Lower leg skin (tissue), 4 donors: ENCODE data around the gene USP17L21. TPM values are rescaled to one million over a fixed set of nuclear protein-coding genes. Genes with fewer than 3 reads are reported as not detected.
"Not testable (repeated sequence)": the region's sequence is repeated elsewhere in the genome, so short reads cannot be mapped to it uniquely, and the experiment has no call there.

Source experiments
- DNase-seq, 2 donors: peaks; one replicate each; pipeline ENCODE4 v3.0.0-alpha.2; 2019; ENCODE audit warnings: low spot score in 2 of 2
- H3K4me3 ChIP-seq: fragments of 200-600 bp; sonication (generic); 2 replicates; pipeline ENCODE4 v1.5.1; 2017; ENCODE audit warnings: mild to moderate bottlenecking, low read depth; ENCODE audit not compliant: poor library complexity, severe bottlenecking
- WGBS, 2 donors: methylation state at CpG; one replicate each; pipeline ENCODE4 v1.1.5; 2018; 5-methylcytosine and 5-hydroxymethylcytosine counted together
- intact Hi-C: fragments of 100-400 bp; cut with DNase I; formaldehyde crosslinking; loops from one replicate; pipeline ENCODE4 v1.15.0; 2023; ENCODE audit warnings: low total_unique reads
- total RNA-seq, 4 donors: library from RNA; depleted of rRNA; stranded (reverse); fragments of >200 nt; gene quantifications; one replicate each; pipeline ENCODE4 v1.1.0, GENCODE V29; 2016

The USP17L21 gene, protein sequence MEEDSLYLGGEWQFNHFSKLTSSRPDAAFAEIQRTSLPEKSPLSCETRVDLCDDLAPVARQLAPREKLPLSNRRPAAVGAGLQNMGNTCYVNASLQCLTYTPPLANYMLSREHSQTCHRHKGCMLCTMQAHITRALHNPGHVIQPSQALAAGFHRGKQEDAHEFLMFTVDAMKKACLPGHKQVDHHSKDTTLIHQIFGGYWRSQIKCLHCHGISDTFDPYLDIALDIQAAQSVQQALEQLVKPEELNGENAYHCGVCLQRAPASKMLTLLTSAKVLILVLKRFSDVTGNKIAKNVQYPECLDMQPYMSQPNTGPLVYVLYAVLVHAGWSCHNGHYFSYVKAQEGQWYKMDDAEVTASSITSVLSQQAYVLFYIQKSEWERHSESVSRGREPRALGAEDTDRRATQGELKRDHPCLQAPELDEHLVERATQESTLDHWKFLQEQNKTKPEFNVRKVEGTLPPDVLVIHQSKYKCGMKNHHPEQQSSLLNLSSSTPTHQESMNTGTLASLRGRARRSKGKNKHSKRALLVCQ
- total RNA-seq = not detected

DNA sequence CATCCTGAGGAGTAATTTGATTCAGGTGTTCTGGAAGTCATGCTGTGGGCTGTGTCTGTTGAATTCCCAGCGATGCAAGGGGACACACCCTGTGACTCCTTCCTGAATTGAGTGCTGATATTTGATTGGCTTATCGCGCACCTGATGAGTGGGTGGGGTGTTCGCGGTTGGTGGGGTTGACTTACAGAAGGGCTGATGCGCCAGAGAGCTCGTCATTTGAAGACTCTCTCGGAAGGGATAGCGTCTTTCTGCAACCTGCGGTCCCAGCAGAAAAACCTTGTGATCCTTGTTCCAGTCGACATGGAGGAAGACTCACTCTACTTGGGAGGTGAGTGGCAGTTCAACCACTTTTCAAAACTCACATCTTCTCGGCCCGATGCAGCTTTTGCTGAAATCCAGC, at the start of gene USP17L21:
USP17L21 (plus strand) TSS at position 301 of the 400 bp plus-strand sequence; CDS start at position 301, 0 bp downstream.
- intact Hi-C loops, H3K4me3 ChIP-seq, DNase-seq: not testable (repeated sequence)
- no CpG with 5 or more reads among the region's 13 CpGs for WGBS, 2 donors

- H3K4me3 ChIP-seq, intact Hi-C loops: not testable (repeated sequence)
- 79 to 81% methylated on average over 10 to 11 of the region's 14 CpGs for WGBS, 2 donors
- DNase-seq = peak in 1 of 2 donors; percentile 49
Measured at GRCh38 chr4:9214701-9215100, 48.0 kb upstream of the USP17L21 start.

DNA sequence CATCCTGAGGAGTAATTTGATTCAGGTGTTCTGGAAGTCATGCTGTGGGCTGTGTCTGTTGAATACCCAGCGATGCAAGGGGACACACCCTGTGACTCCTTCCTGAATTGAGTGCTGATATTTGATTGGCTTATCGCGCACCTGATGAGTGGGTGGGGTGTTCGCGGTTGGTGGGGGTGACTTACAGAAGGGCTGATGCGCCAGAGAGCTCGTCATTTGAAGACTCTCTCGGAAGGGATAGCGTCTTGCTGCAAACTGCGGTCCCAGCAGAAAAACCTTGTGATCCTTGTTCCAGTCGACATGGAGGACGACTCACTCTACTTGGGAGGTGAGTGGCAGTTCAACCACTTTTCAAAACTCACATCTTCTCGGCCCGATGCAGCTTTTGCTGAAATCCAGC, 47.6 kb upstream of the USP17L21 start, which contains the start of gene USP17L11:
USP17L11 (plus strand) TSS at position 301 of the 400 bp plus-strand sequence; CDS start at position 301, 0 bp downstream.
- H3K4me3 ChIP-seq, DNase-seq, intact Hi-C loops: not testable (repeated sequence)
- WGBS, 2 donors = no CpG with 5 or more reads among the region's 14 CpGs

- H3K4me3 ChIP-seq, intact Hi-C loops, DNase-seq: not testable (repeated sequence)
- WGBS, 2 donors = no CpG with 5 or more reads among the region's 13 CpGs
Measured at GRCh38 chr4:9219852-9220251, 42.8 kb upstream of the USP17L21 start, which contains the start of gene USP17L12. TSS of gene USP17L12 (plus strand) at chr4:9220152. CDS start at chr4:9220152, 0 bp downstream.

DNA sequence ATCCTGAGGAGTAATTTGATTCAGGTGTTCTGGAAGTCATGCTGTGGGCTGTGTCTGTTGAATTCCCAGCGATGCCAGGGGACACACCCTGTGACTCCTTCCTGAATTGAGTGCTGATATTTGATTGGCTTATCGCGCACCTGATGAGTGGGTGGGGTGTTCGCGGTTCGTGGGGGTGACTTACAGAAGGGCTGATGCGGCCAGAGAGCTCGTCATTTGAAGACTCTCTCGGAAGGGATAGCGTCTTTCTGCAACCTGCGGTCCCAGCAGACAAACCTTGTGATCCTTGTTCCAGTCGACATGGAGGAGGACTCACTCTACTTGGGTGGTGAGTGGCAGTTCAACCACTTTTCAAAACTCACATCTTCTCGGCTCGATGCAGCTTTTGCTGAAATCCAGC, 38.1 kb upstream of the USP17L21 start, which contains the start of gene USP17L13:
USP17L13 (plus strand) TSS at position 301 of the 400 bp plus-strand sequence; CDS start at position 301, 0 bp downstream.
- H3K4me3 ChIP-seq, intact Hi-C loops, DNase-seq: not testable (repeated sequence)
- WGBS, 2 donors = no CpG with 5 or more reads among the region's 14 CpGs

DNA sequence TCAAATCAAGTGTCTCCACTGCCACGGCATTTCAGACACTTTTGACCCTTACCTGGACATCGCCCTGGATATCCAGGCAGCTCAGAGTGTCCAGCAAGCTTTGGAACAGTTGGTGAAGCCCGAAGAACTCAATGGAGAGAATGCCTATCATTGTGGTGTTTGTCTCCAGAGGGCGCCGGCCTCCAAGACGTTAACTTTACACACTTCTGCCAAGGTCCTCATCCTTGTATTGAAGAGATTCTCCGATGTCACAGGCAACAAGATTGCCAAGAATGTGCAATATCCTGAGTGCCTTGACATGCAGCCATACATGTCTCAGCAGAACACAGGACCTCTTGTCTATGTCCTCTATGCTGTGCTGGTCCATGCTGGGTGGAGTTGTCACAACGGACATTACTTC, 32.4 kb upstream of the USP17L21 start:
- 84 to 89% methylated on average over 5 of the region's 8 CpGs for WGBS, 2 donors
- DNase-seq = peak in 1 of 2 donors; percentile 84

DNA sequence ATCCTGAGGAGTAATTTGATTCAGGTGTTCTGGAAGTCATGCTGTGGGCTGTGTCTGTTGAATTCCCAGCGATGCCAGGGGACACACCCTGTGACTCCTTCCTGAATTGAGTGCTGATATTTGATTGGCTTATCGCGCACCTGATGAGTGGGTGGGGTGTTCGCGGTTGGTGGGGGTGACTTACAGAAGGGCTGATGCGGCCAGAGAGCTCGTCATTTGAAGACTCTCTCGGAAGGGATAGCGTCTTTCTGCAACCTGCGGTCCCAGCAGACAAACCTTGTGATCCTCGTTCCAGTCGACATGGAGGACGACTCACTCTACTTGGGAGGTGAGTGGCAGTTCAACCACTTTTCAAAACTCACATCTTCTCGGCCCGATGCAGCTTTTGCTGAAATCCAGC, 28.6 kb upstream of the USP17L21 start, which contains the start of gene USP17L15:
USP17L15 (plus strand) TSS at position 301 of the 400 bp plus-strand sequence; CDS start at position 301, 0 bp downstream.
- intact Hi-C loops = not testable (repeated sequence)
- no CpG with 5 or more reads among the region's 15 CpGs for WGBS, 2 donors

More for the DNA sequence above, 32.4 kb upstream of the USP17L21 start:
- H3K4me3 ChIP-seq, intact Hi-C loops: not testable (repeated sequence)

DNA sequence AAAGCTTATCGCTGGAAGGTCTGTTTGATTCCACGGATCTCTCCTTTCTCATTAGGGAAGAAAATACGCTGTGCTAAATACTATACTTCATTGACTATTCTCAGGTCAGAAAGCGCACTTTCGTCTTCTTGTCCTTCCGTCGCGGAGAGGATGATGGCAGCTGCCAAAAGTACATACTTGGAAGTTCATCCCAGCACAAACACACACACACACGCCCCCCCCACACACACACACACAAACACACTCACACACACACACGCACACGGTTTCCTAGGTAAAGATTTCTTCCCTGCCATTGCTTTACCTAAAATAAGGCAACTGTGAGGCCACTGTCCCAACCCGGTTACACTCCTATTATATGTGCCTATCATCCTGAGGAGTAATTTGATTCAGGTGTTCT, 24.2 kb upstream of the USP17L21 start:
- H3K4me3 ChIP-seq, intact Hi-C loops: not testable (repeated sequence)
- DNase-seq = peak in 1 of 2 donors; percentile 63
- WGBS, 2 donors = no CpG with 5 or more reads among the region's 12 CpGs

More for the DNA sequence above, 28.6 kb upstream of the USP17L21 start, which contains the start of gene USP17L15:
- not testable (repeated sequence) for DNase-seq, H3K4me3 ChIP-seq

GRCh38 chr4:9243579-9243978, 19.1 kb upstream of the USP17L21 start, which contains the start of gene USP17L17:
TSS of gene USP17L17 (plus strand) at chr4:9243879. CDS start at chr4:9243879, 0 bp downstream.
- H3K4me3 ChIP-seq, DNase-seq, intact Hi-C loops: not testable (repeated sequence)
- WGBS, 2 donors = 91 to 93% methylated on average over 10 to 14 of the region's 14 CpGs

DNA sequence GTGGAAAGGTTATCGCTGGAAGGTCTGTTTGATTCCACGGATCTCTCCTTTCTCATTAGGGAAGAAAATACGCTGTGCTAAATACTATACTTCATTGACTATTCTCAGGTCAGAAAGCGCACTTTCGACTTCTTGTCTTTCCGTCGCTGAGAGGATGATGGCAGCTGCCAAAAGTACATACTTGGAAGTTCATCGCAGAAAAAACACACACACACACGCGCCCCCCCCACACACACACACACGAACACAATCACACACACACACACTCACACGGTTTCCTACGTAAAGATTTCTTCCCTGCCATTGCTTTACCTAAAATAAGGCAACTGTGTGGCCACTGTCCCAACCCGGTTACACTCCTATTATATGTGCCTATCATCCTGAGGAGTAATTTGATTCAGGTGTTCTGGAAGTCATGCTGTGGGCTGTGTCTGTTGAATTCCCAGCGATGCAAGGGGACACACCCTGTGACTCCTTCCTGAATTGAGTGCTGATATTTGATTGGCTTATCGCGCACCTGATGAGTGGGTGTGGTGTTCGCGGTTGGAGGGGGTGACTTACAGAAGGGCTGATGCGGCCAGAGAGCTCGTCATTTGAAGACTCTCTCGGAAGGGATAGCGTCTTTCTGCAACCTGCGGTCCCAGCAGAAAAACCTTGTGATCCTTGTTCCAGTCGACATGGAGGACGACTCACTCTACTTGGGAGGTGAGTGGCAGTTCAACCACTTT, 14.6 kb upstream of the USP17L21 start, which contains the start of gene USP17L18:
USP17L18 (plus strand) TSS at position 678 of the 728 bp plus-strand sequence; CDS start at position 678, 0 bp downstream.
- intact Hi-C loops, H3K4me3 ChIP-seq: not testable (repeated sequence)
- peak; percentile 7 to 82 for DNase-seq
- 91 to 93% methylated on average over 11 to 14 of the region's 26 CpGs for WGBS, 2 donors

DNA sequence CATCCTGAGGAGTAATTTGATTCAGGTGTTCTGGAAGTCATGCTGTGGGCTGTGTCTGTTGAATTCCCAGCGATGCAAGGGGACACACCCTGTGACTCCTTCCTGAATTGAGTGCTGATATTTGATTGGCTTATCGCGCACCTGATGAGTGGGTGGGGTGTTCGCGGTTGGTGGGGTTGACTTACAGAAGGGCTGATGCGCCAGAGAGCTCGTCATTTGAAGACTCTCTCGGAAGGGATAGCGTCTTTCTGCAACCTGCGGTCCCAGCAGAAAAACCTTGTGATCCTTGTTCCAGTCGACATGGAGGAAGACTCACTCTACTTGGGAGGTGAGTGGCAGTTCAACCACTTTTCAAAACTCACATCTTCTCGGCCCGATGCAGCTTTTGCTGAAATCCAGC, 9.6 kb upstream of the USP17L21 start, which contains the start of gene USP17L19:
USP17L19 (plus strand) TSS at position 301 of the 400 bp plus-strand sequence; CDS start at position 301, 0 bp downstream.
- intact Hi-C loops, DNase-seq, H3K4me3 ChIP-seq: not testable (repeated sequence)
- no CpG with 5 or more reads among the region's 13 CpGs for WGBS, 2 donors

DNA sequence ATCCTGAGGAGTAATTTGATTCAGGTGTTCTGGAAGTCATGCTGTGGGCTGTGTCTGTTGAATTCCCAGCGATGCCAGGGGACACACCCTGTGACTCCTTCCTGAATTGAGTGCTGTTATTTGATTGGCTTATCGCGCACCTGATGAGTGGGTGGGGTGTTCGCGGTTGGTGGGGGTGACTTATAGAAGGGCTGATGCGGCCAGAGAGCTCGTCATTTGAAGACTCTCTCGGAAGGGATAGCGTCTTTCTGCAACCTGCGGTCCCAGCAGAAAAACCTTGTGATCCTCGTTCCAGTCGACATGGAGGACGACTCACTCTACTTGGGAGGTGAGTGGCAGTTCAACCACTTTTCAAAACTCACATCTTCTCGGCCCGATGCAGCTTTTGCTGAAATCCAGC, 4.8 kb upstream of the USP17L21 start, which contains the start of gene USP17L20:
USP17L20 (plus strand) TSS at position 301 of the 400 bp plus-strand sequence; CDS start at position 301, 0 bp downstream.
- DNase-seq, intact Hi-C loops, H3K4me3 ChIP-seq: not testable (repeated sequence)
- no CpG with 5 or more reads among the region's 15 CpGs for WGBS, 2 donors

DNA sequence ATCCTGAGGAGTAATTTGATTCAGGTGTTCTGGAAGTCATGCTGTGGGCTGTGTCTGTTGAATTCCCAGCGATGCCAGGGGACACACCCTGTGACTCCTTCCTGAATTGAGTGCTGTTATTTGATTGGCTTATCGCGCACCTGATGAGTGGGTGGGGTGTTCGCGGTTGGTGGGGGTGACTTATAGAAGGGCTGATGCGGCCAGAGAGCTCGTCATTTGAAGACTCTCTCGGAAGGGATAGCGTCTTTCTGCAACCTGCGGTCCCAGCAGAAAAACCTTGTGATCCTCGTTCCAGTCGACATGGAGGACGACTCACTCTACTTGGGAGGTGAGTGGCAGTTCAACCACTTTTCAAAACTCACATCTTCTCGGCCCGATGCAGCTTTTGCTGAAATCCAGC, 4.6 kb downstream of the USP17L21 start, which contains the start of gene USP17L22:
USP17L22 (plus strand) TSS at position 301 of the 400 bp plus-strand sequence; CDS start at position 301, 0 bp downstream.
- WGBS, 2 donors = no CpG with 5 or more reads among the region's 15 CpGs
- intact Hi-C loops, DNase-seq, H3K4me3 ChIP-seq: not testable (repeated sequence)

- 88 to 89% methylated on average over 8 of the region's 10 CpGs for WGBS, 2 donors
- DNase-seq = peak; percentile 68 to 97
- intact Hi-C loops, H3K4me3 ChIP-seq: not testable (repeated sequence)
Measured at GRCh38 chr4:9271719-9272118, 9.0 kb downstream of the USP17L21 start.
